HEK293T (cell line): Measurements from ENCODE around the gene OR5C1.

Source experiments
- BHLHE40 ChIP-seq: fragments of 450-650 bp; IDR thresholded peaks from 2 replicates; pipeline ENCODE4 v1.6.1; 2016; ENCODE audit warnings: mild to moderate bottlenecking, moderate library complexity, borderline replicate concordance
- ELF4 ChIP-seq: fragments of 450-650 bp; IDR thresholded peaks from 2 replicates; pipeline ENCODE4 v1.6.1; 2017; ENCODE audit warnings: antibody characterized with exemption
- FOXM1 ChIP-seq: fragments of 450-650 bp; IDR thresholded peaks from 2 replicates; pipeline ENCODE4 v1.6.1; 2017; ENCODE audit warnings: mild to moderate bottlenecking, borderline replicate concordance

- TF ChIP-seq BHLHE40, result no peak
- TF ChIP-seq FOXM1, result no peak
- no peak for TF ChIP-seq ELF4
Measured at GRCh38 chr9:122808141-122808540, 19.4 kb downstream of the OR5C1 start.
